HG02840 (cell line): ENCODE measurements around the gene CRLF2.
"Not testable (repeated sequence)": the region's sequence is repeated elsewhere in the genome, so short reads cannot be mapped to it uniquely, and the experiment has no call there.

Source experiments
- ATAC-seq: cut with Tn5 transposase; IDR thresholded peaks from one replicate; pipeline ENCODE4 v1.9.1; 2021; ENCODE audit warnings: mild to moderate bottlenecking, moderate library complexity, moderate number of reproducible peaks; ENCODE audit not compliant: unreplicated experiment, low FRiP score

Gene CRLF2

GRCh38 chrX:1212532-1212931 is at the start of gene CRLF2:
TSS of gene CRLF2 (minus strand) at chrX:1212649. CDS start at chrX:1212634, 15 bp downstream.
- no peak for ATAC-seq

DNA sequence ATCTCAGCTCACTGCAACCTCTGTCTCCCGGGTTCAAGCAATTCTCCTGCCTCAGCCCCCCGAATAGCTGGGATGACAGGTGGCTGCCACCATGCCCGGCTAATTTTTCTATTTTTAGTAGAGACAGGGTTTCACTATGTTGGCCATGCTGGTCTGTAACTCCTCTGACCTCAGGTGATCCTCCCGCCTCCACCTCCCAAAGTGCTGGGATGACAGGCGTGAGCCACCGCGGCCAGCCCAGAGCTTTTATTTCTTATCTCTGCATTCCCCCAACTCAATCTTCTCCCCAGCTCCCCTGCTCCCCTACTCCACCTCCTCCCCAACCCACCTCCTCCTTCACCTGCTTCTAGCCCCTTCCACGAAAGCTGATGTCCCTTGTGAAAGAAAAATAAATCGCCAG is 49.3 kb upstream of the CRLF2 start:
- not testable (repeated sequence) for ATAC-seq

GRCh38 chrX:1261285-1261684 is 48.8 kb upstream of the CRLF2 start:
- ATAC-seq, result no peak

DNA sequence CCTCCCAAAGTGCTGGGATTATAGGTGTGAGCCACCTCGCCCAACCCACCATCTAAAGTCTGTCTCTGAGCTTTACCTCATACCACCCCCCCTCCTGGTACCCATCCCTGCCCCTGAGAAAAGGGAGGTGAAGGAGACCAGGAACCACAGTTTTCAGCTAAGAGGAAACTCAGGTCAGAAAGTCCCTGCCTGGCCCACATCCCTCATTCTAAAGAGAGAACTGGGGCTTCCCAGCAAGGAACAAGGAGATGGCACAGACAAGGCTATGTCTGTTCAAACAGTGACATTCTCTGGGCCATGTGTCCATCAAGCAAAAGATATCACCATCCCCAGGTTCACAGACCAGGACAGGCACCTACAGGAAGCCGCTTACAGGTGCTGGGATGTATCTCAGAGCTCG is 40.4 kb upstream of the CRLF2 start:
- no peak for ATAC-seq

- no peak for ATAC-seq
These were observed 36.8 kb upstream of the CRLF2 start for GRCh38 chrX:1249101-1249887.

- no peak for ATAC-seq
These were observed 36.0 kb upstream of the CRLF2 start for GRCh38 chrX:1248331-1249061.

DNA sequence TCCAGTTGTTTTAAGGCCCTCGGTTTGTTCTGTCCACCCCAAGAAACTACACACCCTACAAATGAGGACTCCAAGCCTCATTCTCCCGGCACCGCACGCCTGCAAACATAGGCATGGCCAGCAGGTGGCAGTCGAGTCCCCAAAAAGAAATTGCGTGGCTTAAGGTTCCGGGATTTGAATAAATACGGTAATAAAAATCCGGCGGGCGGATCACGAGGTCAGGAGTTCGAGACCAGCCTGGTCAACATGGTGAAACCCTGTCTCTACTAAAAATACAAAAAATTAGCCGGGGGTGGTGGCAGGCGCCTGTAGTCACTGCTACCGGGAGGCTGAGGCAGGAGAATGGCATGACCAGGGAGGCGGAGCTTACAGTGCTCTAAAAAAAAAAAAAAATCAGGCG is 34.4 kb upstream of the CRLF2 start:
- ATAC-seq, result no peak

DNA sequence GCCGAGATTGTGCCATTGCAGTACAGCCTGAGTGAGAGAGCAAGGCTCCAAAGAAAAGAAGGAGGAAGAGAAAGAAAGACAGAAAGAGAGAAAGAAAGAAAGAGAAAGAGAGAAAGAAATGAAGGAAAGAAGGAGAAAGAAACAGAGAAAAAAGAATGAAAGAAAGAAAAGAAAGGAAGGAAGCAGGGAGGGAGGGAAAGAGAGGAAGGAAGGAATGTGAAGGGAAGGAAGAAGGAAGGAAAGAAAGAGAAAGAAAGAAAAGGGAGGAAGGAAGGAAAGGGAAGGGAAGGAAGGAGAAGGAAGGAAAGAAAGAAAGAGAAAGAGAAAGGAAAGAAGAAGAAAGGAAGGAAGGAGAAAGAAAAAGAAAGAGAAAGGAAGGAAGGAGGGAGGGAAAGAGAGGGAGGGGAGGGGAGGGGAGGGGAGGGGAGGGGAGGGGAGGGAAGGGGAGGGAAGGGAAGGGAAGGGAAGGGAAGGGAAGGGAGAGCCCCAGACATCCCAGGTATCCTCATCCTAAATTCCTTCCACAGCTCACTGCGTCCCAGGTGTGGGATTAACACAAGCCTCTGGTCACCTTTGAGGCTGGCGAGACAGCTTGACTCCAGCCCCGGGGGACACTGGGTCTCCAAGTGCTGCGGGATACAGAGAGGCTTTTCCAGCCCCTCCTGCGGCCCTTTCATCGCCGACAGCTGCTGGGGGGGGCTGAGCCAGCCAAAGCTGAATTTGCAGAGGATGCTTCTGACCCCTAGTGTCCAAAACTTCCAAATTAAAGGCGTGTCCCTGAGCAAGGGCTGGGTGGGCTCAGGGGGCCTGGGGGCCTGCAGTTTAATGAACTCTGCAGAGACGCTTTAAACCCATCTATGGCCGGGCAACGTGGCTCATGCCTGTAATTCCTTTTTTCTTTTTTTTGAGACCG is 32.0 kb upstream of the CRLF2 start:
- no peak for ATAC-seq

DNA sequence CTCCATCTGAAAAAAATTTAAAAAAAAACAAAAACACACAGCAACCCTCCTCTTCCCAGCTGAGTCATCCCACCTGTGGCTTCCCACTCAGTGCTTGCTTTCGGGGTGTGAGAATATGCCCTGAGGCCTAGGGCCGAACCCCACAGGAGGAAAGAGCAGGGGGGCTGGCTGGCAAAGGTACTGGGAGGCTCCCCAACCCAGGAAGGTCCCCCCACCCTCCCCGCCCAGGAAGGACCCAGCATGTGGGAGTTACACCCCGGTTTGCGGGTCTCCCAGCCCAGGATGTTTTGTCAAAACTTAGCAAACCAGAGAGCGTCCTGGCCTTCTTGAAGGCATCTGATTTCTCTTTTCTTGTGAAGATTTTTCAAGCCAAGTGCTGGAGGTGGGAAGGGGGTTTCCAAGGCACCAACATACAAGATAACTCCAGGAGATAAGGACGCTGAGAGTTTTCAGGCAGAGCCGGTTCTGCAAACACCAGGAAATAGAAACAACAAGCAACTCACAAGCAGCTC is 30.5 kb upstream of the CRLF2 start:
- no peak for ATAC-seq

DNA sequence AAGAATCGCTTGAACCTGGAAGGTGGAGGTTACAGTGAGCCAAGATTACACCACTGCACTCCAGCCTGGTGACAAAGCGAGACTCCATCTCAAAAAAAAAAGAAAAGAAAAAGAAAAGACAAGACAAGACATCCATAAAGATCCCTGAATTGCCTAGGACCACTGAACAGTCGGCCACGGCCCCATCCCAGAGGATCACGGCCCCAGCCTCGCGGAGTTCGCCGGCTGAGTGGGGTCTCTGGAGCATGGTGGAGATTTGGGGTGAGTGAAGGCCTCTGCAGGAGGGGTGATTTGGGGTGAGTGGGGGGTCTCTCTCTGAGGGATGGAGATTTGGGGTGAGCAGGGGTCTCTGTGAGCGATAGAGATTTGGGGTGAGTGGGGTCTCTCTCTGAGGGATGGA is 28.1 kb upstream of the CRLF2 start:
- not testable (repeated sequence) for ATAC-seq

GRCh38 chrX:1239681-1240142 is 27.3 kb upstream of the CRLF2 start:
- ATAC-seq, result no peak

DNA sequence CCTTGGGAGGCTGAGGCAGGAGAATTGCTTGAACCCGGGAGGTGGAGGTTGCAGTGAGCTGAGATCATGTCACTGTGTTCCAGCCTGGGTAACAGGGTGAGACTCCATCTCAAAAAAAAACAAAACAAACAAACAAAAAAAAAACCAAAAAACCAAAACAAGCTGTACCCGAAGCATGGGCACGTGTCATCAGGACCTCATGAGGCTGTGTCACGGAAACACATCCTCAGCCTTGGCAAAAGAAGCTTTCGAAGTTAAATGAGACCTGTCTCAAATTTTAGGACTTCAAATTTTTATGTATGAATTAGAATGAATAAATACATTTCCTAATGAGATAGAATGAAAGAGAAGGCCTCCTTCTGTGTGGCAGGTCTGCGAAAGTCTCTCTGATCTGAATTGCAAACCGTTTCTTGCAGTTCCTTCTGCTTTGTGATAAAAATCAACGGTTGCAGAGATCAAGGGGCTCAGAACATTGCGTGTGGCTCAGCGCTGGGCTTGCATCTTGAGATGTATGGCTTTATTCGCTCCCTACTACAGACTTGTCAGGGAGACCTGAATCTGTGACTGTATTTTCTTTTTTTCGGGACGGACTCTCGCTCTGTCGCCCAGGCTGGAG is 19.5 kb upstream of the CRLF2 start:
- no peak for ATAC-seq

GRCh38 chrX:1228101-1228500 is 15.7 kb upstream of the CRLF2 start:
- ATAC-seq, result not testable (repeated sequence)

GRCh38 chrX:1226249-1226648 is 13.8 kb upstream of the CRLF2 start:
- ATAC-seq, result no peak

DNA sequence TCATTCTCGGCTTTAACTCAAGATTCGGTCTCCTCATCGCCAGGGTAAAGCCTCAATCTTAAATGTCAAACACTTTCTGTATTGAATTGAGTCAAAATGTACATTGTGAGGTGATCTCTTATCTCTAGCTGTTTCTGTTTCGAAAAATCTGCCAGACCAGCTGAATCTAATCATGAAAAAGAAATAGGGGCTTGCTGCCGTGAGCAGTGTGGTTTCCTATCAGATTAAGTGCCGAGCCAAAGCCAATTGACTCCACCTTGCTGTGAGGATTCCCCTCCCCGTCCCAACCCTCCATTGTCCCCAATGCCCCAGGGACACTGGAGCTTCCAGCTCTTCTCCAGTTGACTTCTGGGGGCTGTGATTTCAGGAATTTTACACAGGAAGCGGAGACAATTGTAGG is 12.5 kb upstream of the CRLF2 start:
- ATAC-seq, result no peak

GRCh38 chrX:1223242-1223600 is 10.8 kb upstream of the CRLF2 start:
- ATAC-seq, result no peak

DNA sequence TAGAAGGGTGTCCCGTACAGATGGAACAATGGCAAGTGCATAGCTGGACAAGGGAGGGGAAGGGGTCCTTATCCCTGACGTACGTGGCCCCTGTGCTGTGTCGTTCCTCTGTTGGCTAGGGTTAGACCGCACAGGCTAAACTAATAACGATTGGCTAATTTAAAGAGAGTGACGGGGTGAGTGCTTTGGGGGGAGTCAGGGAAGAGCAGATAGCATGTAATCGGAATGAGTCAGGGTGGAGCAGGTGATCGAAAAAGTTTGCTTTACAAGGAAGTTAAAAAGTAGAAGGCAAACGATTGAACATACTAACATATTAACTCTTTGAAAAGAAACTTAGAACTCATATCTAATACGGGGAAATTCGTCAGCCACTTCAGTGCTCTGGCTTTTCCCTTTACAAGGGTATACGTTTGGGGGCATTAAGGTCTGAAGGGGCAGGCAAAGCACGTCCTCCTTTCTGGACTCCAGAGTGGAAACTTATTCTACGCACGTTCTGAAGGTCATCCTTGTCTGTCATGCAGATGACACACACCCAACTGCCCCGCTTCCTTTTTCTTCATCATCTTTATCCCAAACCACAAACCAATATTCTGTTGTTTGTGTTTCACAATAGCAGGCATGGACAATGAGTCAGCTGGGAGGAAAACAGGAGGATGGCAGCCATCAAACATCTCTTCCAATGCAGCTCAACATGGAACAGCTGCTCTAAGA is 10.2 kb upstream of the CRLF2 start:
- no peak for ATAC-seq

DNA sequence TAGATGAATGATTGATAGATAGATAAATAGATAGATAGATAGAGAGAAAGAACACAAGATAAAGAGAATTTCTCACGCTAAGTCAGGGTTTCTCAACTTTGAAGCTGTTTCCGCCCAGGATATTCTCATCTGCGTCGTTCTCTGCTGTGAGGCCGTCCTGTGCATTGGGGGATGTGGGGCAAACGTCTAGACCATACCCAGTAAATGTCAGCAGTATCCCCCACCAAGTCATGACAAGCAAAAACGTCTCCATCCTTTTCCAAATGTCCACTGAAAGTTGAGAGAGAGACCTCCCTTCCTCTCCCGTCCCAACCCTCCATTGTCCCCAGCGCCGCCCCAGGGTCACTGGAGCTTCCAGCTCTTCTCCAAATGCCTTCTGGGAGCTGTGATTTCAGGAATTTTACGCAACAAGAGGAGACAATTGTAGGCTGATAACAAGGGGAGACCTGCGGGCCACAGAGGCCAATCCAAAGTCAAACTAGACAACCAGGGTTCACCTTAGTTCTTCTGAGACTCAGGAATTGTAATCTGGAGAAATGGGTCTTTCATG is 8.9 kb upstream of the CRLF2 start:
- no peak for ATAC-seq

DNA sequence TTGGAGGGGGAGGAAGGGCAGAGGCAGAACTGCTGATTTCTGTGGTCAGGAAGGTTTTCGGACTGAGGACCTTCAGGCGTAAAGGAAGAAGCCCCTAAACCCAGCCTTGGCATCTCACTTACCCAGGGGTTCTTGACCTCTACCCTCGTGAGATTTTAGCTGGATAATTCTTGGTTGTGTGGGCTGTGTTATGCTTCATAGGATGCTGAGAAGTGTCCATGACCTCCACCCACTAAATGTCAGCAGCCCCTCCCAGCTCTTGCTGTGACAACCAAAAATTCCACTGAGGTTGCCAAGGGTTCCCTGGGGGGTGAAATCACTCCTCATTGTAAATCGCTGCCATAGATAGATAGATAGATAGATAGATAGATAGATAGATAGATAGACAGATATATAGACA is 5.8 kb upstream of the CRLF2 start:
- no peak for ATAC-seq
